Activated T-helper 1 cell treated with anti-CD3 and anti-CD28 coated beads, Interleukin-12 subunit alpha, Interleukin-12 subunit beta, Interleukin-2, Interleukin-4 antibody, amounts not matched to agents 30 ng/mL and 10 ng/mL and 1 ng/mL, durations not matched to agents 14 hours and 24 hours and 36 hours (primary cell): ENCODE results near the gene TSEN2. TPM values are rescaled to one million over a fixed set of nuclear protein-coding genes. Genes with fewer than 3 reads are reported as not detected.

Experiments
- DNase-seq: peaks from one replicate; pipeline ENCODE4 v3.0.0; 2021; ENCODE audit warnings: low spot score
- H3K27ac Mint-ChIP-seq: one replicate; pipeline ENCODE4 v1.8.0; 2021; ENCODE audit warnings: mild to moderate bottlenecking, mixed read lengths
- H3K27me3 Mint-ChIP-seq: one replicate; pipeline ENCODE4 v1.8.0; 2022; ENCODE audit warnings: mild to moderate bottlenecking, moderate library complexity, mixed read lengths; ENCODE audit not compliant: insufficient read depth
- H3K36me3 Mint-ChIP-seq: one replicate; pipeline ENCODE4 v1.8.0; 2021; ENCODE audit warnings: low read depth, mixed read lengths
- H3K4me1 Mint-ChIP-seq: one replicate; pipeline ENCODE4 v1.8.0; 2021; ENCODE audit warnings: low read depth, mixed read lengths
- H3K4me3 Mint-ChIP-seq: one replicate; pipeline ENCODE4 v1.8.0; 2021; ENCODE audit warnings: mild to moderate bottlenecking, moderate library complexity, mixed read lengths
- H3K9me3 Mint-ChIP-seq: one replicate; pipeline ENCODE4 v1.8.0; 2021; ENCODE audit warnings: mixed read lengths
- intact Hi-C: fragments of 100-400 bp; cut with micrococcal nuclease; formaldehyde crosslinking; loops from one replicate; pipeline ENCODE4 v1.15.1; 2024
- total RNA-seq: library from RNA; stranded (reverse); gene quantifications from 2 replicates; pipeline ENCODE4 v1.2.3, GENCODE V29; 2022

Gene TSEN2
- total RNA-seq, 1 donor from 2014 or later = 33.5 TPM

DNA sequence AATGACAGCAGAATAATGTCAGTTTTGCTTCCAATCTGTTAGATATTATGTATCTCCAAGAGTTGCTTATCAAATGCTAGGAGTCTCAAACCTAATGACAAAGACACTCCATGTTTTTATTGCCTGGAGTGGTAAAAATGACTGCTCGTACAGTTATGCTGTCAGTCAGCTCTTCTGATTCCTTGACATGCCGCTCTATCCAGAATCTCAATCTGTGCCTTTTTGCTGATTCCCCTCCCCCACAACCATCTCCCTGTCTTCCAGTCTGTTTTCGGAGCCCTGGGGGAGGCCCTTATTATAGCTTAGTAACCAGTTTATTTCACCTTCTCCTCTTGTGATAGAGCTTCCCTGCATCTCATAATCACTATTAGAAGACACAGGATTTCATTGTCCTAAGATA is 75.2 kb downstream of the TSEN2 start:
- H3K27ac Mint-ChIP-seq = peak overlapping the region; percentile 12
- H3K27me3 Mint-ChIP-seq = peaks cover 13% of the 10 kb centered on the region
- H3K36me3 Mint-ChIP-seq = peaks cover 3% of the 10 kb centered on the region
- intact Hi-C loops = loop anchor here (5.0 kb wide), 1 partner anchor 1618 kb away; the partner anchor contains the start of genes LSM3 and XPC
- peak overlapping the region; percentile 50 for H3K4me3 Mint-ChIP-seq
- peaks cover under 1% of the 10 kb centered on the region for H3K9me3 Mint-ChIP-seq
- H3K4me1 Mint-ChIP-seq = peaks cover 54% of the 10 kb centered on the region
- no peak for DNase-seq

DNA sequence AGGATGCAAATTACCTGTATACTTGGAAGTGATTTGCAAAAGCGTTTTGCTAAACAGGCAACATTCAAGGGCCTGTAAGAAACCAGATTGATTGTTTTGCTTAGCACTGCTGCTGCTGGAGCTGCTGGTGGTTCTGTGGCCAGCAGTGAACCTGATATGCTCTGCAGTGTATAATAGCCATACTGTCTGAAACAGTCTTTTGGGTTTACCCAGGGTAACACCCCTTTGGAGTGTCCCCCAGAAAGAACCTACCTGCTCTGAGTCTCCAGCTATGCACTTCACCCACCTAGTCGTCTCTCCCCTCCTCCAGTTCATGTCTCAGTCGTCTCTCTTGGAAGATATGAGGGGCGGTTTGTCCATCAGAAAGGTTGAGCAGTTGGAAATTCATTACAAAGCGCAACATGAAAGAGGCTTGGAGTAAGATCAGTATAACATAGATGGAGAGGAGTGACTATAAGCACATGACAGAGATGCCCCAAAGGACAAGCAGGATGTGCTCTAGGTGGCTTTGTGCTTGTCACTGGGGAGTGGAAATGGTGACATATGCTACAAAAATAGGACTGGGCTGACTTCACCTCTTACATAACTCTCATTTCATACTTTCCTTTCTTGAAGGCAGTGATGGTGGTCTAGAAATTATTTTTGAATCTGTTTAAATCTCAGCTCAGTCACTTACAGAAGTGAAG is 76.4 kb downstream of the TSEN2 start:
- Mint-ChIP-seq H3K4me1 (peaks cover 51% of the 10 kb centered on the region), H3K27ac (no peak overlapping the region), H3K36me3 (peaks cover 10% of the 10 kb centered on the region), H3K9me3 (peaks cover 8% of the 10 kb centered on the region), H3K4me3 (no peak overlapping the region), H3K27me3 (peaks cover 4% of the 10 kb centered on the region)
- intact Hi-C loops = no loop called here
- DNase-seq = no peak

DNA sequence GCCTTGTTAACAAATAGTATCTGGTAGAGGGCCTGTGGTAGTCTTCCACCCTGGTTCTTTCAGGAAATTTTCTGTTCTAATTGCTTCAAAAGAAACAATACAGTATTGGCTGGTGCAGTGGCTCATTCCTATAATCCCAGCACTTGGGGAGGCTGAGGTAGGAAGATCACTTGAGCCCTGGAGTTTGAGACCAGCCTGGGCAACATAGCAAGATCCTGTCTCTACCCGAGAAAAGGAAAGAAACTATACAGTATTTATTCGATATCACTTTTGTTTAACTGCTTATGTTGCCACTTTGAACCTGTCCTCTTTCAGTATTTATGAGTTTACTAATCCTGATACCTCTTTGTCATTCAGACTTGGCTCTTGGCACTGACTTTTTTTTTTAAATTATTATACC is 77.1 kb downstream of the TSEN2 start:
- intact Hi-C loops = no loop called here
- Mint-ChIP-seq H3K27ac (no peak overlapping the region), H3K36me3 (peaks cover 14% of the 10 kb centered on the region), H3K27me3 (no peaks in the 10 kb centered on the region), H3K4me1 (peaks cover 49% of the 10 kb centered on the region), H3K4me3 (no peak overlapping the region), H3K9me3 (peaks cover 13% of the 10 kb centered on the region)
- no peak for DNase-seq

DNA sequence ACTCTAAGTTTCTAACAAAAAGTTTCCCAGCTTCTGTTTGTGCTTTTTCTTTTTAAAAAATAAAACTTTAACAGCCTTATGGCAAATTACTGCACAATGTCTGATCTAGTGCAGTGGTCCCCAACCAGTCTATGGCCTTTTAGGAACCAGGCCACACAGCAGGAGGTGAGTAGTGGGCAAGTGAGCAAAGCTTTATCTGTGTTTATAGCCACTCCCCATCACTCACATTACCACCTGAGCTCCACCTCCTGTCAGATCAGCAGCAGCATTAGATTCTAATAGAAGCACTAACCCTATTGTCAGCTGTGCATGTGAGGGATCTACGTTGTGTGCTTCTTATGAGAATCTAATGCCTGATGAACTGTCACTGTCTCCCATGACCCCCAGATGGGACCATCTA is 78.2 kb downstream of the TSEN2 start:
- DNase-seq = no peak
- intact Hi-C loops = no loop called here
- no peak overlapping the region for H3K4me3 Mint-ChIP-seq
- H3K4me1 Mint-ChIP-seq = peaks cover 45% of the 10 kb centered on the region
- H3K36me3 Mint-ChIP-seq = peaks cover 20% of the 10 kb centered on the region
- no peaks in the 10 kb centered on the region for H3K27me3 Mint-ChIP-seq
- H3K27ac Mint-ChIP-seq = no peak overlapping the region
- peaks cover 19% of the 10 kb centered on the region for H3K9me3 Mint-ChIP-seq

DNA sequence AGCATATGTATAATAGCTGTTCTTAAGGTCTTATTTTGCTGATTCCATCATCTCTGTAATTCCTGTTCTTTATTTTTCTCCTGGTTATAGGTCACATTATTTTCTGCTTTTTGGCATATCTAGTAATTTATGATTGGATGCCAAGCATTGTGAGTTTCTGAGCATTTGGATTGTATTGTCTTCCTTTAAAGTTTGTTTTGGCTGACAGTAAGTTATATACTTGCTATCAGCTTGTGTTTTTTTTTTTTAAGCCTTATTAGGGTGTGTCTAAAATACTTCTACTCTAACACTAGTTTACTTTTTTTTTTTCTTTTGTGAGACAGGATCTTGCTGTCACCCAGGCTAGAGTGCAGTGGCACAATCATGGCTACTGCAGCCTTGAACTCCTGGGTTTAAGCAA is 82.7 kb downstream of the TSEN2 start:
- peaks cover 39% of the 10 kb centered on the region for H3K36me3 Mint-ChIP-seq
- H3K4me1 Mint-ChIP-seq = peaks cover 6% of the 10 kb centered on the region
- intact Hi-C loops = no loop called here
- no peak for DNase-seq
- H3K9me3 Mint-ChIP-seq = peaks cover 19% of the 10 kb centered on the region
- no peak overlapping the region for H3K27ac Mint-ChIP-seq
- H3K27me3 Mint-ChIP-seq = no peaks in the 10 kb centered on the region
- no peak overlapping the region for H3K4me3 Mint-ChIP-seq

DNA sequence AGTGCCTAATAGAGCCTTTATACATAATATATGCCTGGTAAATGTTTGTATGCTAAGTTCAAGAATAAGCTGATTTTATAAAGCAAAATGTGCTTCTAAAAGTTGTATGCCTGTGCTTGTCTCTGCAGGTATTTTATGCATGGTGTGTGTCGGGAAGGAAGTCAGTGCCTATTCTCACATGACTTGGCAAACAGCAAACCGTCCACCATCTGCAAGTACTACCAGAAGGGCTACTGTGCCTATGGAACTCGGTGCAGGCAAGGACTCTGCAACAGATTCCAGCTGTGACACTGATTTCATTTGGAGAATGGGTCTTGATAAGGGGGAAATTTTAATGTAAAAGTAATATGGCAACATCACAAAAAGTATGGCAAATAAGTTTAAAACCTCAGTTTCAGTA is 84.5 kb downstream of the TSEN2 start:
- intact Hi-C loops = no loop called here
- H3K27ac Mint-ChIP-seq = no peak overlapping the region
- peaks cover 48% of the 10 kb centered on the region for H3K36me3 Mint-ChIP-seq
- H3K9me3 Mint-ChIP-seq = peaks cover 19% of the 10 kb centered on the region
- peaks cover 6% of the 10 kb centered on the region for H3K4me1 Mint-ChIP-seq
- no peak for DNase-seq
- no peak overlapping the region for H3K4me3 Mint-ChIP-seq
- H3K27me3 Mint-ChIP-seq = no peaks in the 10 kb centered on the region

DNA sequence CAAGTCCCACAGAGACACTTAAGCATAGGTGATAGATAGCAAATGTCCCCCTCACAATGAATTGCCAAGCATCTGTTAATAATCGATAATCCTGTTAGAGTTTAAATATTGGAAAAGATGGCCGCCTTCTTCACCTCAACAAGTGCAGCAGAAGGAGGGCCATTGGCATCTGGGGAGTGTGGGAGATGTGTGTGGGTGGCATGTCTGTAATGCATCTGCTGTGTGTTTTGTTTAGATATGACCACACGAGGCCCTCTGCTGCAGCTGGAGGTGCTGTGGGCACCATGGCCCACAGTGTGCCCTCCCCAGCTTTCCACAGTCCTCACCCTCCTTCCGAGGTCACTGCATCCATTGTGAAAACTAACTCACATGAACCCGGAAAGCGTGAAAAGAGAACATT is 85.6 kb downstream of the TSEN2 start:
- DNase-seq = no peak
- Mint-ChIP-seq H3K4me3 (no peak overlapping the region), H3K4me1 (peaks cover 6% of the 10 kb centered on the region), H3K9me3 (peaks cover 16% of the 10 kb centered on the region), H3K27me3 (no peaks in the 10 kb centered on the region), H3K36me3 (peaks cover 55% of the 10 kb centered on the region), H3K27ac (no peak overlapping the region)
- intact Hi-C loops = no loop called here

DNA sequence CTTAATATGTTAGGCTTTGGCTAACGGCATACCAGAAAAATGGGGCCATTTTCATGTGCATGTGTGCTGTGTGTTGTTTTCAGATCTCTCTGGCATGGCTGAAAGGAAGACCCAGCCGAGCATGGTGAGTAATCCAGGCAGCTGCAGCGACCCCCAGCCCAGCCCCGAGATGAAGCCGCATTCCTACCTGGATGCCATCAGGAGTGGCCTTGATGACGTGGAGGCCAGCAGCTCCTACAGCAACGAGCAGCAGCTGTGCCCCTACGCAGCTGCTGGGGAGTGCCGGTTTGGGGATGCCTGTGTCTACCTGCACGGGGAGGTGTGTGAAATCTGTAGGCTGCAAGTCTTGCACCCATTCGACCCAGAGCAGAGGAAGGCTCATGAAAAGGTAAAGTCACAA is 87.7 kb downstream of the TSEN2 start:
- intact Hi-C loops = no loop called here
- no peak overlapping the region for H3K4me3 Mint-ChIP-seq
- H3K27me3 Mint-ChIP-seq = no peaks in the 10 kb centered on the region
- DNase-seq = no peak
- no peak overlapping the region for H3K27ac Mint-ChIP-seq
- H3K36me3 Mint-ChIP-seq = peaks cover 51% of the 10 kb centered on the region
- H3K9me3 Mint-ChIP-seq = peaks cover 1% of the 10 kb centered on the region
- no peaks in the 10 kb centered on the region for H3K4me1 Mint-ChIP-seq

DNA sequence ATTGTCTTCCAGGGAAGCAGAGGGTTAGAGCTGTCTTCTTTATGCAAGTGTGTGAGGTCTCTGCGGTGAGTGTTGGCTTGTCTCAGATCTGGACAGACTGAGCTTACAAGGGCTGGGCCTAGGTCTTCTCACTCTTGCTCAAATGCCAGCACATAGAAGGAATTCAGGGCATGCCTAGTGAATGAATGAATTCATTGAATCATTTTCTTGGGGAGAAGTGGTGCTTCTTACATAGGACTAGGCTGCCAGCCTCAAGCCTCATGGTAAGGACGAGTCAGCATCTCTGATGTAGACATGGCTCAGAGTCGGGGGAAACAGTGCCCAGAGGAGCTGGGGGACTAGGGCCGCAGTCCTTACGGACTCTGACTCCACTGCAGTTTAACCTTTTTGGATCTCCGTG is 89.9 kb downstream of the TSEN2 start:
- intact Hi-C loops = no loop called here
- no peaks in the 10 kb centered on the region for H3K27me3 Mint-ChIP-seq
- H3K4me1 Mint-ChIP-seq = no peaks in the 10 kb centered on the region
- no peak for DNase-seq
- peaks cover 59% of the 10 kb centered on the region for H3K36me3 Mint-ChIP-seq
- H3K27ac Mint-ChIP-seq = no peak overlapping the region
- no peaks in the 10 kb centered on the region for H3K9me3 Mint-ChIP-seq
- no peak overlapping the region for H3K4me3 Mint-ChIP-seq

DNA sequence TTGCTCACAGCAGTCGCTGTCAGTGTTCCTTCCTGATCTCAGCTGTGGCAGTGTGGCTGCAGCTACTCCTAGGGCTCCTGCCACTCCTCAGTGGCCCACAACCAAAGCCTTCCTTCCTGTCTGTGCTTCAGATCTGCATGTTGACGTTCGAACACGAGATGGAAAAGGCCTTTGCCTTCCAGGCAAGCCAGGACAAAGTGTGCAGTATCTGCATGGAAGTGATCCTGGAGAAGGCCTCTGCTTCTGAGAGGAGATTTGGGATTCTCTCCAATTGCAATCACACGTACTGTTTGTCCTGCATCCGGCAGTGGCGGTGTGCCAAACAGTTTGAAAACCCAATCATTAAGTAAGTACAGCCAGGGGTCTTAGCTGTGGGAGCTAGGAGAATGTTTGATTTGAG is 90.4 kb downstream of the TSEN2 start:
- no peak for DNase-seq
- H3K27me3 Mint-ChIP-seq = no peaks in the 10 kb centered on the region
- peaks cover 58% of the 10 kb centered on the region for H3K36me3 Mint-ChIP-seq
- no peaks in the 10 kb centered on the region for H3K4me1 Mint-ChIP-seq
- H3K4me3 Mint-ChIP-seq = no peak overlapping the region
- no peak overlapping the region for H3K27ac Mint-ChIP-seq
- intact Hi-C loops = no loop called here
- H3K9me3 Mint-ChIP-seq = no peaks in the 10 kb centered on the region

DNA sequence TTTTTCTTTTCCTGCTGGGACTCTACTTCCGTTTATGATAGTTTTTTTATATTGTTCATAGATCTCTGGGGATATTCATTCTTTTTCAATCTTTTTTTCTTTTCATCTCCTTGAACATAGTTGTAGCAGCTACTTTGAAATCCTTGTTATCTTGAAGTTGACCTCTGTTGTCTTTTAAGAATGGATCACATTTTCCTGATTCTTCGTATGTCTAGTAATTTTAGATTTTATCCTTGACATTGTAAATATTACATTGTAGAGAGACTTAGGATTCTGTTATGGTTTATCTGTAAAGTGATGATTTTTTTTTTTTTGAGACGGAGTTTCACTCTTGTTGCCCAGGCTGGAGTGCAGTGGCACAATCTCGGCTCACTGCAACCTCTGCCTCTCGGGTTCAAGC is 93.1 kb downstream of the TSEN2 start:
- Mint-ChIP-seq H3K4me1 (no peaks in the 10 kb centered on the region), H3K27me3 (no peaks in the 10 kb centered on the region), H3K4me3 (no peak overlapping the region), H3K27ac (no peak overlapping the region), H3K9me3 (no peaks in the 10 kb centered on the region), H3K36me3 (peaks cover 50% of the 10 kb centered on the region)
- no peak for DNase-seq
- intact Hi-C loops = no loop called here

DNA sequence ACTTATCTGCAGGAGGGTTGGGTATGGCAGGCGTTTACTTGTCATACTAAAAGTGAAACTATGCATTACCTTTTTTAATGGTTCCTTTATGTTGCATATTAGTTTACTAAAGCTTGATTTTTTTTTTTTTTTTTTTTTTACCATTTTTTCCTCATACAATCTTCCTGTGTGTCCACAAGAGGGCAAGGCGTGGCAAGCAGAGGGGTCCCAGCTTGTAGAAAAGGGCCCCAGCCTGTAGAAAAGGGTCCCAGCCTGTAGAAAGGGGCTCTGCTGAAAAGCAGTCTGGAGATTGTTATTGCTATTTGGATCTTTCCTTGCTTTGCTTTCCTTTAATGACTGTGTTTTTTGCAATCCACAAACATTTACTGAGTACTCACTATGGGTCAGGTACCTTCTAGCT is 94.5 kb downstream of the TSEN2 start:
- intact Hi-C loops = no loop called here
- Mint-ChIP-seq H3K9me3 (no peaks in the 10 kb centered on the region), H3K27me3 (no peaks in the 10 kb centered on the region), H3K4me1 (no peaks in the 10 kb centered on the region), H3K27ac (no peak overlapping the region), H3K4me3 (no peak overlapping the region), H3K36me3 (peaks cover 50% of the 10 kb centered on the region)
- DNase-seq = no peak

DNA sequence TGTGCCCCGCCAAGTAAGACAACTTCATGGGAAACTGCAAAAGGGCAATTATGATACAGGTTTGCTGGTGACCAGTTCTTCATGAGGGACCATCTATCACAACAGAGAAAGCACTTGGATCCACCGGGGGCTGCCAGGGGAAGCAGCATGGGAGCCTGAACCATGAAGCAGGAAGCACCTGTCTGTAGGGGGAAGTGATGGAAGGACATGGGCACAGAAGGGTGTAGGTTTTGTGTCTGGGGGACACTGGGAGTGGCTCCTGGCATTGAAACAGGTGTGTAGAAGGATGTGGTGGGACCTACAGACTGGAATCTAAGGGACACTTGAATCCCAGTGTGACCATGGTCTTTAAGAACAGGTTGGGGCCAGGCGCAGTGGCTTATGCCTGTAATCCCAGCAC is 95.2 kb downstream of the TSEN2 start:
- intact Hi-C loops = no loop called here
- H3K4me1 Mint-ChIP-seq = no peaks in the 10 kb centered on the region
- H3K9me3 Mint-ChIP-seq = no peaks in the 10 kb centered on the region
- peaks cover 48% of the 10 kb centered on the region for H3K36me3 Mint-ChIP-seq
- H3K4me3 Mint-ChIP-seq = no peak overlapping the region
- no peak overlapping the region for H3K27ac Mint-ChIP-seq
- DNase-seq = no peak
- no peaks in the 10 kb centered on the region for H3K27me3 Mint-ChIP-seq

DNA sequence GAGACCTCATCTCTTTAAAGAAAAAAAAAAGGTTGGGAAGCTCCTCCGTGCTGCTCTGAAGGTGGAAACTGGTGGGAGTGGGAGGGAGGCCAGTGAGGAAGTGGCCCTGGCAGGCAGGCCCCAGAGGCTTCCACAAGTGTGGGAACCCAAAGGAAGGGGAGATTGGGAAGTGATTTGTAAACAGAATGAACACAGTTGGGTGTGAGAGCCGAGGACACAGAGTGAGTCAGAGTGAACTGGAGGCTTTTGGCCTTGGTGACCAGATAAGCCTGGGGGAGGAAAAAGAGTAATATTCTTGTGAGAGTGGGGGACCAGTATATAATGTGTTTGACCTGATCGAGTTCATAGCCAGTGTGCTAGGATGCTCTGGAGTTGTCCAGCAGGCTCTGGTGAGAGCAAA is 95.6 kb downstream of the TSEN2 start:
- Mint-ChIP-seq H3K4me1 (no peaks in the 10 kb centered on the region), H3K36me3 (peaks cover 47% of the 10 kb centered on the region), H3K9me3 (no peaks in the 10 kb centered on the region), H3K4me3 (no peak overlapping the region), H3K27me3 (no peaks in the 10 kb centered on the region), H3K27ac (peak overlapping the region; percentile 31)
- DNase-seq = no peak
- intact Hi-C loops = no loop called here
